Ovary (tissue), 3 donors: ENCODE results near the gene HDAC9.

Experiments used
- CTCF ChIP-seq, 3 donors: fragments of 450-650 bp in 2 of 3; fragments of 200-600 bp in 1 of 3; IDR thresholded peaks; one replicate each; pipeline versions ENCODE4 v1.5.1 to v1.8.0; 2016 to 2022; ENCODE audit warnings: antibody characterized with exemption in 3 of 3, mild to moderate bottlenecking in 1 of 3
- POLR2A ChIP-seq: fragments of 450-650 bp; IDR thresholded peaks from one replicate; pipeline ENCODE4 v1.6.1; 2017; ENCODE audit warnings: antibody characterized with exemption, mild to moderate bottlenecking, moderate library complexity
- donor health status: DM: no; HTN: no; CAD: no.

- TF ChIP-seq CTCF (IDR thresholded peaks at IDR 0.05) (no peak), POLR2A (no peak)
These were observed 144.2 kb downstream of the HDAC9 start for GRCh38 chr7:18639711-18640110.
